Vagina (tissue), 2 donors: Measurements from ENCODE around the gene WDR6.

Experiments
- POLR2AphosphoS5 ChIP-seq, 2 donors: sonication (generic); formaldehyde crosslinking; IDR thresholded peaks; one replicate each; pipeline ENCODE4 v1.9.0; 2017; ENCODE audit warnings: antibody characterized with exemption in 2 of 2, mild to moderate bottlenecking in 2 of 2, low read depth in 1 of 2; ENCODE audit not compliant: insufficient read depth in 1 of 2
- TF ChIP-seq, protein P1 (sequence below), 3 experiments: fragments of 450-650 bp in 2 of 3; fragments of 200-600 bp in 1 of 3; sonication (generic) in 1 of 3; IDR thresholded peaks; one replicate each; pipeline ENCODE4 v1.5.1; 2017 to 2019; ENCODE audit warnings: antibody characterized with exemption in 3 of 3, mild to moderate bottlenecking in 2 of 3, moderate library complexity in 2 of 3

GRCh38 chr3:49025793-49026520, 18.8 kb downstream of the WDR6 start:
- TF ChIP-seq, protein P1, sequence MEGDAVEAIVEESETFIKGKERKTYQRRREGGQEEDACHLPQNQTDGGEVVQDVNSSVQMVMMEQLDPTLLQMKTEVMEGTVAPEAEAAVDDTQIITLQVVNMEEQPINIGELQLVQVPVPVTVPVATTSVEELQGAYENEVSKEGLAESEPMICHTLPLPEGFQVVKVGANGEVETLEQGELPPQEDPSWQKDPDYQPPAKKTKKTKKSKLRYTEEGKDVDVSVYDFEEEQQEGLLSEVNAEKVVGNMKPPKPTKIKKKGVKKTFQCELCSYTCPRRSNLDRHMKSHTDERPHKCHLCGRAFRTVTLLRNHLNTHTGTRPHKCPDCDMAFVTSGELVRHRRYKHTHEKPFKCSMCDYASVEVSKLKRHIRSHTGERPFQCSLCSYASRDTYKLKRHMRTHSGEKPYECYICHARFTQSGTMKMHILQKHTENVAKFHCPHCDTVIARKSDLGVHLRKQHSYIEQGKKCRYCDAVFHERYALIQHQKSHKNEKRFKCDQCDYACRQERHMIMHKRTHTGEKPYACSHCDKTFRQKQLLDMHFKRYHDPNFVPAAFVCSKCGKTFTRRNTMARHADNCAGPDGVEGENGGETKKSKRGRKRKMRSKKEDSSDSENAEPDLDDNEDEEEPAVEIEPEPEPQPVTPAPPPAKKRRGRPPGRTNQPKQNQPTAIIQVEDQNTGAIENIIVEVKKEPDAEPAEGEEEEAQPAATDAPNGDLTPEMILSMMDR (IDR thresholded peaks at IDR 0.05): no peak
- no peak for TF ChIP-seq POLR2AphosphoS5 (IDR thresholded peaks at IDR 0.05; ENCODE audit: insufficient read depth in 1 of 2, low read depth in 1 of 2)
